ENCODE data around the gene FAXDC2. TPM values are rescaled to one million over a fixed set of nuclear protein-coding genes. Genes with fewer than 3 reads are reported as not detected.

The FAXDC2 gene
- total and polyA plus RNA-seq, 2 of the 8 experiments (the other 6 are each of a cell fraction or from before 2014, with no cell fraction given), result 3.7 to 5.9 TPM

DNA sequence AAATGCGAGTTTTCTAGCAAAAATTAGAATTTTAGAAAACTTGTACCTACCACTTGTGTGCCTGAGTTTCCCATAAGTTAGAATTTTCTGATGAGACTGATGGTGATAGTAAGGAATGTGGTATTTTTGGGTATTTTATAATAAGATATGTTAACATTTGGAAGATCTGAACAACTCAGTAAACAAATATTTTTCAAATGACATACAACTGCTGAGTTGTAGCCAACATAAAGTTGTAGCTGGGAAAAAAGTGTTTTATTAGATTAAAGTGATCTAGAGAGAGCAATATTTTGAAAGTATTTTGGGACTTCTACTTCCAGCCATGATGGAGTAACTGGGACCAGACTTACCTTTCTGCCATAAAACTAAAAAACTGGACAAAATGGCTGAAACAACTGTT lies 49.7 kb upstream of the FAXDC2 start (continued):
- TF ChIP-seq, protein P1, sequence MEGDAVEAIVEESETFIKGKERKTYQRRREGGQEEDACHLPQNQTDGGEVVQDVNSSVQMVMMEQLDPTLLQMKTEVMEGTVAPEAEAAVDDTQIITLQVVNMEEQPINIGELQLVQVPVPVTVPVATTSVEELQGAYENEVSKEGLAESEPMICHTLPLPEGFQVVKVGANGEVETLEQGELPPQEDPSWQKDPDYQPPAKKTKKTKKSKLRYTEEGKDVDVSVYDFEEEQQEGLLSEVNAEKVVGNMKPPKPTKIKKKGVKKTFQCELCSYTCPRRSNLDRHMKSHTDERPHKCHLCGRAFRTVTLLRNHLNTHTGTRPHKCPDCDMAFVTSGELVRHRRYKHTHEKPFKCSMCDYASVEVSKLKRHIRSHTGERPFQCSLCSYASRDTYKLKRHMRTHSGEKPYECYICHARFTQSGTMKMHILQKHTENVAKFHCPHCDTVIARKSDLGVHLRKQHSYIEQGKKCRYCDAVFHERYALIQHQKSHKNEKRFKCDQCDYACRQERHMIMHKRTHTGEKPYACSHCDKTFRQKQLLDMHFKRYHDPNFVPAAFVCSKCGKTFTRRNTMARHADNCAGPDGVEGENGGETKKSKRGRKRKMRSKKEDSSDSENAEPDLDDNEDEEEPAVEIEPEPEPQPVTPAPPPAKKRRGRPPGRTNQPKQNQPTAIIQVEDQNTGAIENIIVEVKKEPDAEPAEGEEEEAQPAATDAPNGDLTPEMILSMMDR (IDR thresholded peaks at IDR 0.05; ENCODE audit: control extremely low read depth in 1 of 3, insufficient read depth in 1 of 3, low read depth in 1 of 3, low read length in 3 of 3), result no peak
- TF ChIP-seq KDM1A (IDR thresholded peaks at IDR 0.05; ENCODE audit: borderline replicate concordance, low read length), result no peak
